Keratinocyte (primary cell): Measurements from ENCODE around the gene KCNK5. TPM values are rescaled to one million over a fixed set of nuclear protein-coding genes. Genes with fewer than 3 reads are reported as not detected.

ENCODE experiments used
- DNase-seq: peaks from one replicate; pipeline ENCODE4 v3.0.0-alpha.2; 2011; ENCODE audit warnings: low read depth, missing footprints, low spot score
- FAIRE-seq: peaks from 2 replicates; lab custom pipeline; 2011; peaks lifted over from hg19 to GRCh38; lab: Jason Lieb, UNC
- H2AFZ ChIP-seq: 2 replicates; pipeline ENCODE4 v1.6.0; 2012; ENCODE audit warnings: low read length, control low read depth, inconsistent platforms; ENCODE audit not compliant: control insufficient read depth
- H3K27ac ChIP-seq: 2 replicates; pipeline ENCODE4 v1.5.1; 2011; ENCODE audit warnings: low read length; ENCODE audit not compliant: control insufficient read depth, insufficient read depth
- H3K27me3 ChIP-seq: 3 replicates; pipeline ENCODE4 v1.6.0; 2011; ENCODE audit warnings: low read length; ENCODE audit not compliant: control insufficient read depth, insufficient read depth; ENCODE audit errors: extremely low read depth
- H3K36me3 ChIP-seq, 2 experiments: 2 replicates in 1 of 2; 3 replicates in 1 of 2; pipeline ENCODE4 v1.5.1; 2011; ENCODE audit warnings: low read length in 2 of 2, mild to moderate bottlenecking in 1 of 2; ENCODE audit not compliant: control insufficient read depth in 2 of 2, insufficient read depth in 2 of 2; ENCODE audit errors: extremely low read depth in 1 of 2
- H3K4me1 ChIP-seq: 3 replicates; pipeline ENCODE4 v1.5.1; 2011; ENCODE audit warnings: low read length; ENCODE audit not compliant: control insufficient read depth, insufficient read depth; ENCODE audit errors: extremely low read depth
- H3K4me2 ChIP-seq: 3 replicates; pipeline ENCODE4 v1.6.0; 2011; ENCODE audit warnings: low read depth, low read length; ENCODE audit not compliant: control insufficient read depth, insufficient read depth; ENCODE audit errors: extremely low read depth
- H3K4me3 ChIP-seq, 3 experiments: fragments of 200-600 bp in 1 of 3; sonication (generic) in 1 of 3; 2 replicates in 2 of 3; 3 replicates in 1 of 3; pipeline ENCODE4 v1.5.1; 2011 to 2016; ENCODE audit warnings: low read length in 3 of 3, mild to moderate bottlenecking in 3 of 3, control low read depth in 2 of 3, inconsistent platforms in 1 of 3, low read depth in 1 of 3, mixed read lengths in 1 of 3, mixed run types in 1 of 3, moderate library complexity in 1 of 3; ENCODE audit not compliant: control insufficient read depth in 2 of 3, insufficient read depth in 2 of 3; ENCODE audit errors: extremely low read depth in 1 of 3
- H3K79me2 ChIP-seq: 2 replicates; pipeline ENCODE4 v1.6.0; 2012; ENCODE audit warnings: low read length; ENCODE audit not compliant: control insufficient read depth, insufficient read depth
- H3K9ac ChIP-seq: 3 replicates; pipeline ENCODE4 v1.6.0; 2011; ENCODE audit warnings: low read length; ENCODE audit not compliant: control insufficient read depth, insufficient read depth; ENCODE audit errors: extremely low read depth
- H3K9me1 ChIP-seq: 3 replicates; pipeline ENCODE4 v1.6.0; 2011; ENCODE audit warnings: low read length; ENCODE audit not compliant: control insufficient read depth, insufficient read depth; ENCODE audit errors: extremely low read depth
- H3K9me3 ChIP-seq: 2 replicates; pipeline ENCODE4 v1.5.1; 2012; ENCODE audit warnings: low read depth, low read length; ENCODE audit not compliant: control insufficient read depth
- H4K20me1 ChIP-seq: 3 replicates; pipeline ENCODE4 v1.6.0; 2011; ENCODE audit warnings: low read length; ENCODE audit not compliant: control insufficient read depth, insufficient read depth; ENCODE audit errors: extremely low read depth
- EZH2 ChIP-seq: IDR thresholded peaks from one replicate; pipeline ENCODE4 v1.6.1; 2012; ENCODE audit warnings: inconsistent platforms, mild to moderate bottlenecking, low read length, moderate library complexity
- dilution Hi-C: fragments of 300-500 bp; cut with MboI; formaldehyde crosslinking; loops from one replicate; pipeline ENCODE4 v1.7.0; 2020; ENCODE audit warnings: low sequenced_read_pairs; ENCODE audit not compliant: extremely low pct_ligation_motif_present
- polyA plus RNA-seq, 5 experiments: library from polyadenylated mRNA; depleted of rRNA in 3 of 5; stranded (reverse) in 3 of 5; stranded (forward) in 1 of 5; unstranded in 1 of 5; fragments of >200 nt; gene quantifications; 1 replicate in 1 of 5; 2 replicates in 3 of 5; 3 replicates in 1 of 5; pipeline versions ENCODE4 v1.2.1 to v1.2.3, GENCODE V29; 2011 to 2012; ENCODE audit warnings: missing spikeins in 2 of 5, low read depth in 1 of 5, low replicate concordance in 1 of 5
- TF ChIP-seq, protein P1 (sequence below), 3 experiments: IDR thresholded peaks in 1 of 3; conservative IDR thresholded peaks in 1 of 3; optimal IDR thresholded peaks in 1 of 3; 2 replicates in 2 of 3; 3 replicates in 1 of 3; pipeline versions ENCODE3 to v1.5.1; 2011; ENCODE audit warnings: low read length in 3 of 3, mild to moderate bottlenecking in 3 of 3, moderate library complexity in 2 of 3, control low read depth in 1 of 3, inconsistent platforms in 1 of 3; ENCODE audit not compliant: insufficient read depth in 2 of 3; ENCODE audit errors: extremely low read depth in 1 of 3

The KCNK5 gene
- polyA plus RNA-seq, 1 donor (not counting 4 experiments of a cell fraction or from before 2014, with no cell fraction given) = not detected

DNA sequence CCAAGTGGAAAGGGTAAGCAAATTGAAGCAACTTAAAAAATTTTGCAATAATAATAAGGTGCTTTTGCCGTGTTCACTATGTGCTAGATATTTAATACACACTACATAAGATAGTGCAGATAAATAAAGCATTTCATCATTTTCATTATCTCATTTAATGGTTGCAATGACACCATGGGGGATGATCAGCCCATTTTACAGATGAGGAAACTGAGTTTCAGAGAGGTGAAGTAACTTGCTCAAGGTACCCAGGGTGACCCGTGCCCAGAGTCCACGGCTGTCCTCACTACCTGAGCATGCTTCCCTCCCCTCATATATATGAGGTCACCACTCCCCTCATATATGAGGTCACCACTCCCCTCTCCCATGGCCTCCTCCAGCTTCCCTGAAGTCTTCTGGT lies 7.5 kb upstream of the KCNK5 start:
- Histone ChIP-seq H4K20me1 (no peaks in the 10 kb centered on the region), H3K9ac (no peak overlapping the region), H3K9me1 (no peaks in the 10 kb centered on the region), H3K4me1 (peaks cover 5% of the 10 kb centered on the region), H3K27me3 (no peaks in the 10 kb centered on the region), H3K4me3 (no peak overlapping the region), H3K79me2 (no peaks in the 10 kb centered on the region), H3K9me3 (no peaks in the 10 kb centered on the region), H3K36me3 (no peaks in the 10 kb centered on the region), H2AFZ (no peak overlapping the region), H3K27ac (no peak overlapping the region), H3K4me2 (no peak overlapping the region)
- dilution Hi-C loops = no loop called here
- TF ChIP-seq, protein P1, sequence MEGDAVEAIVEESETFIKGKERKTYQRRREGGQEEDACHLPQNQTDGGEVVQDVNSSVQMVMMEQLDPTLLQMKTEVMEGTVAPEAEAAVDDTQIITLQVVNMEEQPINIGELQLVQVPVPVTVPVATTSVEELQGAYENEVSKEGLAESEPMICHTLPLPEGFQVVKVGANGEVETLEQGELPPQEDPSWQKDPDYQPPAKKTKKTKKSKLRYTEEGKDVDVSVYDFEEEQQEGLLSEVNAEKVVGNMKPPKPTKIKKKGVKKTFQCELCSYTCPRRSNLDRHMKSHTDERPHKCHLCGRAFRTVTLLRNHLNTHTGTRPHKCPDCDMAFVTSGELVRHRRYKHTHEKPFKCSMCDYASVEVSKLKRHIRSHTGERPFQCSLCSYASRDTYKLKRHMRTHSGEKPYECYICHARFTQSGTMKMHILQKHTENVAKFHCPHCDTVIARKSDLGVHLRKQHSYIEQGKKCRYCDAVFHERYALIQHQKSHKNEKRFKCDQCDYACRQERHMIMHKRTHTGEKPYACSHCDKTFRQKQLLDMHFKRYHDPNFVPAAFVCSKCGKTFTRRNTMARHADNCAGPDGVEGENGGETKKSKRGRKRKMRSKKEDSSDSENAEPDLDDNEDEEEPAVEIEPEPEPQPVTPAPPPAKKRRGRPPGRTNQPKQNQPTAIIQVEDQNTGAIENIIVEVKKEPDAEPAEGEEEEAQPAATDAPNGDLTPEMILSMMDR (optimal IDR thresholded peaks at IDR 0.05 in 1 of 3, IDR thresholded peaks at IDR 0.05 in 1 of 3, conservative IDR thresholded peaks at IDR 0.05 in 1 of 3; ENCODE audit: extremely low read depth in 1 of 3, insufficient read depth in 2 of 3, low read length in 3 of 3) = no peak
- no peak for TF ChIP-seq EZH2
- no peak for FAIRE-seq
- DNase-seq = no peak

DNA sequence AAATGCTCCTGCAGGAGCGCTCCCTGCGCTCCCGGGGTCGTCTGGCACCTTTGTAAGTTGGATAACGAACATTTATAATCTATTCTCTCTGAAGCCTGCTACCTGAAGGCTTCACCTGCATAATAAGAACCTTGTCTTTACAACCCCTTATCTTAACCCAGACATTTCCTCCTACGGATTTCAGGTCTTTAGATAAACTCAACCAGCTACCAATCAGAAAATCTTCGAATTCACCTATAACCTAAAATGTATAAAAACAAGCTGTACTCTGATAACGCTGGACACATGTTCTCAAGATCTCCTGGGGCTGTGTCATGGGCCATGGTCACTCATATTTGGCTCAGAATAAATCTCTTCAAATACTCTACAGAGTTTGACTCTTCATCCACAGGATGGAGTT lies 4.1 kb upstream of the KCNK5 start:
- no peak for TF ChIP-seq EZH2
- TF ChIP-seq, protein P1 (optimal IDR thresholded peaks at IDR 0.05 in 1 of 3, IDR thresholded peaks at IDR 0.05 in 1 of 3, conservative IDR thresholded peaks at IDR 0.05 in 1 of 3; ENCODE audit: extremely low read depth in 1 of 3, insufficient read depth in 2 of 3, low read length in 3 of 3) = no peak
- H3K4me2 ChIP-seq = no peak overlapping the region
- no peaks in the 10 kb centered on the region for H3K9me1 ChIP-seq
- peaks cover 12% of the 10 kb centered on the region for H3K4me1 ChIP-seq
- H4K20me1 ChIP-seq = no peaks in the 10 kb centered on the region
- no peaks in the 10 kb centered on the region for H3K9me3 ChIP-seq
- FAIRE-seq = no peak
- DNase-seq = no peak
- H2AFZ ChIP-seq = no peak overlapping the region
- no peak overlapping the region for H3K4me3 ChIP-seq
- no peaks in the 10 kb centered on the region for H3K79me2 ChIP-seq
- H3K27ac ChIP-seq = no peak overlapping the region
- dilution Hi-C loops = no loop called here
- peaks cover 20% of the 10 kb centered on the region for H3K27me3 ChIP-seq
- H3K9ac ChIP-seq = no peak overlapping the region
- no peaks in the 10 kb centered on the region for H3K36me3 ChIP-seq
